Kidney capillary endothelial cell (primary cell): ENCODE results near the gene CLDN22.

Experiments
- DNase-seq: peaks from one replicate; pipeline ENCODE4 v3.0.0-alpha.2; 2018; ENCODE audit warnings: low spot score

CLDN22 gene

DNA sequence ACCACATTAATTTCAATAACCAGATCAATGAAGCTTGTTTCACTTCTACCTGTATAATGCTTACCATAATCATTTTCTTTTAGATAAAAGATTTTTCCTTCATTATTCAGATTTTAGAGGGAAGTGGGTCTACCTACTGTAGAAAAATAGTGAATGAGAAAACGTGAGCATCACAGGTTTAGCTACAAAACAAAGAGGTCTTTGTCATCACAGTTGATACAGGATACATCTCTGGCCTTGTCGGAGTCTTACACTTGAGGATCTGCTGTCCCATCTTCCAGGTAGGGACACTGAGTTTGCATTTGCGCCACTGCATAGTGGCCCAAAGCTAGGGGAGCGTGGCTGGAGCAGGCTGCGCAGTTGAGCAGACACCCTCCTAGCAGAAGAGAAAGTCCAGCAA is 1.4 kb upstream of the CLDN22 start:
- no peak for DNase-seq

DNA sequence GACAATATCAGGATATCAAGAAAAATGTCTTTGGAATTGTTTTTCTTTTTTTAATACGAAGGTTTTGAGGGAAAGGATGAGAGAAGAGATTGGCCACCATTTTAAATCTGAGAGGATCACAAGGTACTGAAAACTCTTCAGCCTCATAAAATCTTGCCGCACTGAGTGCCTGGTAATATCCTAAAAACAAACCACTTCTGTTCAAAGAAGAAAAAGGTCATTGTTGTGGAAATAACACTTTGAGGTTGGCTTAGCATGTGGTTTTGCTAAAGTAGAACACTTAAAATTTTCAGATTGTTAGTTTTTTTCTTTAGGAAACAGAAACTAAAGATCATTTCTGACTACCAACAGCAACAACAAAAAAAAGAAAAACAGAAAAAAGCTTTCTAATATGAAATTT is 1.0 kb upstream of the CLDN22 start:
- no peak for DNase-seq

DNA sequence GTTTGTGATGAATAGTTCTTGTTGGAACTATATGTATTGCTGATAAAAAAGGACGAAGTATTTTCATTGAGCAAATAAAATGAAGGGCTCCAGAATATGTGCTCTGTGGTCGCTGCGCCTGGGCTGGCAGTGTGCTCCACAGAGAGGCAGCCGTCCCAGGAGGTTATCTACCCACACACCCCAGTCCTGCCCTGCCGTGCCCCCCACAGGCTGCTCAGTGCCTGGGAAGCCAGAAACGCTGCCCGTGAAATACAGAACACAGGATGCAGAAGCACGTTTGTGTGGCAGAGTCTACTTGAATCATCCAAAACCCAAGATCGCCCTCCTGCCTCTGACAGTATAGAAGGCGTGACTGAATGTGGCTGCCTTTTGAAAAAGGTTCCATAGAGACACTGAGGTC is 1.4 kb downstream of the CLDN22 start:
- DNase-seq, result no peak

DNA sequence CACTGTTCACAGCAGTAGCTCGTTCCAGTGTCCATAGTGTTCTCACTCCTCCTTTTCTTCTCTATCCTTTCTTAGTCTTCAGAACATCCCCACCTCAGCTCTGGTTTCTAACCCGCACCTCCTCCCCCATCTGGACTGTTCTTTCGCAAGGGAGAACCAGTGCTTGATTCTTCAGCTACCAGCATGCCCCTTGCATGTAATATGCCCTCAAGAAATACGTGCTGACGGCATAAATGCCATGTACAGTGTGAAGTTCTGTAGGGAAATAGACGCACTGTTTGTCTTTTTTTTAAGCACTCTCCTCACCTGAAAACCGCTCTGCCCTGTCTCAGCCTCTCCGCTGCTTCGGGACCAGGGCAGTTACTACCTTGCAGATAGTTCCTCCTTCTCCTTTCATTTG is 5.3 kb downstream of the CLDN22 start:
- no peak for DNase-seq

DNA sequence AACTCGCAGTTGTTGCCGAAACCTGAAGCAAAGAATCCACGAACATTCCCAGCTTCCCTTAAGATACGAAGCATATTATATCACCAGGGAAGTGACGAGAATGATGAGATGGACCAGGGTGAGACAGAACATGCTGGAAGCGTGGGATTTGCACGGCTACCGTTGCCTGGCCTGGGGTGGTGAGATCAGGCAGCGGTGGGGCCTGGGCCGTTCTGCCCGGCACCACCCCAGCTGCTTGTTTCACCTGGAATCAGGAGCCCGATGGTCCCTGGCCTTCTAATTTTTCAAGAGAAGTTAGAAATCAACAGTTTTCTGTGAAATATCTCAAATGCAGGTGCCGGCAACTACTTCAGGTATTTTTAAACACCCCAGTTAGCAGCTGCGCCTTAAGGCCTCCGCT is 5.7 kb downstream of the CLDN22 start:
- no peak for DNase-seq

DNA sequence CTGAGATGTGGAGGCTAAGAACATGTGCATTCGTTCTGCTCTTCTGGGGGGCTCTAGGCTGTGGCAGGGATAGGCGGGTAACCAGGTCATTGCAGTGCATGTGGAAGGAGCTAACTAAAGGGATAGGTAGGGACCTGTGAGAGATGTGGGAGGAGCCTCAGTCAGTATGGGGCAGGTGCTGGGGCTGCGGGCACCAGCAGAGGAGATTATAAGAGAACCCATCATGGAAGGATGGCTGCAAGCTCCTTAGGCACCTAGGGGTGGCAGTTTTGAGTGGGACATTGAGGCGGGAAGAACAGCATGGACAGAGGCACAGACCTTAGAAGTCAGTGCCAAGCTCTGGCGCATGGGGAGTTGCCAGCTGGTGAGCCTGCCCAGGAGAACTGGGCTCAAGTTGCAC is 7.2 kb downstream of the CLDN22 start:
- no peak for DNase-seq

DNA sequence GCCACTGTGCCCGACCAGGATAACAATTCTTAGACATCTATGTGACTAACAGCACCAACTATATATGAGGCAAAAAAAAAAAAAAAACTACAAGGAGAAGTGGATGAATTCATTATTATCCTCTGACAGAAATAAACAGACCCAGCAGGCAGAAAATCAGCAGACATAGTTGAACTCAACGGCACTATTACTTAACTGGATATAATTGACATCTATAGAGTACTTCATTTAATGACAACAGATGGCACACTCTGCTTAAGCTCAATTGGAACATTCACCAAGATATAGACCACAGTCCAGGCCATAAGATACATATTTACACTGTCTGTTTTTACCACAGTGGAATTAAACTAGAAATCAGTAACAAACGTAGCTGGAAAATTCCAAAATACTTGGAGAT is 13.3 kb downstream of the CLDN22 start:
- DNase-seq, result no peak

DNA sequence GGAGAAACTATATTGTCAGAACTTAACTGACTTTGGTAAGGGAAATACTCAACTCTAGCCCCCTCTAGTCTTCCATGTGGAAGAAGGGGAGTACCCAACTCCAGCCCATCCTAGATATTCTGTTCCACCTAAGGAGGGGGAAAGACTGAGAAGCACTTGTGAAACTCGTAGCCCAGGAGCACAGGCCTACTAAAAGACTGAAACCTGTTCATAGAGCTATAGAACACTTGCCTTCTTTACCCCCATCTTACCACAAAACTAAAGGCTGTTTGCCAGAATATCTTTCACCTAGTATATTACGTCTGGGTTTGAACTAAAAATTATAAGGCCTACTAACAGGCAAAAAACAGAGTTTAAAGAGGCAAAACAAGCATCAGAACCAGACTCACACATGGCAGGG is 15.5 kb downstream of the CLDN22 start:
- DNase-seq, result no peak

DNA sequence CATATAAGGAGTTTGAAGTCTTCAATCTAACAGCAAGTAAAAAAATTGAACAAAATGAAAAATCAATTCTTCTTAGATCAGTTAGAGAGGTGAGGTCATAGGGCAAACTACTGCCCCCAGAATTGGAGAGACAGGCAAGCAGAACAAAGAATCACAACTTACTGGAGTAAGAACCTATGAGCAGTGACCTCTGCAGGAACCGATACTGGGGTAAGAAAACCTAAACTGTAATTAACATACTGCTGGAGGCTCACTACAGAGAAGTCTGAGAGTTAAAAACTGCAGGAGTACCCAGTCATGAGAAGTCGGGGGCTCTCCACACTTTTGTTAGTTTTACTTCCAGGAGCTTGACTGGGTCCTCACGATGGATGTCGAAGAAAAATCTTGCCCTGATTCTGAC is 16.0 kb downstream of the CLDN22 start:
- DNase-seq, result no peak

DNA sequence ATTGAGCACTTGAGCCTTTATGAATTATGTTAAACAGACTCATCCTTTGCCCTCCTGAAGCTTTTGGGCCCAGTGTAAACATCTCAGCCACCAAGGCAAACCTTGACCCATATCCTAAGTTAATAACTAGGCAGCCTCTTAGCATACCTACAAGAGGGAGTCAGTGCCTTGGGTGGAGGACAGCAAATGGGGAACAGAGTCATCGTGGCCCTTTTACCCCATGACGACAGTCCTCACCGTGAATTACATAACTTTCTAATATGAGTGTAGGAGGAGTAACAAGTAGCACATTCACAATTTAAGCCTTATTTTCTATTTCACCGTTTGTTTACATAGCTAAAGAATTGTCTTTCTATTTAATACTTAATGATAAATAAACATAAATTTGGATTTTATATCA is 16.8 kb downstream of the CLDN22 start:
- DNase-seq, result no peak

DNA sequence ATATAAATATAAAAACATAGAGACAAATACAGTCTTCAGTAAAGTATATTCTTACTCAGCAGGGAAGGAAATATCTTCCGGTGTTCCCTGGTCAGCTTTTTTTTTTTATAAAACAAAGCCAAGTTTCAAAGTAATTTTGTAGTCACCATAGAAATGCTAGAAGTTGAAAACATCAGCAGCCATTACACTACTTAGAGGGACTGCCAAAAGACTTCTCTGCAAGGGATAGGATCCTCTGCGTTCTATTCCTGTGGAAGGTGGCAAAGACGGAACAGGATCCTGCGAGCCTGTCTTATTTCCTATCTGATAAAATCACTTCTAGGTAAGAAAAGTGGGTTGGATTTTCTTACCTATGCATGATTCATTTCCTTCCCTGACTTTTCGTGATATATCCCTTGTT is 19.4 kb downstream of the CLDN22 start:
- DNase-seq, result no peak

DNA sequence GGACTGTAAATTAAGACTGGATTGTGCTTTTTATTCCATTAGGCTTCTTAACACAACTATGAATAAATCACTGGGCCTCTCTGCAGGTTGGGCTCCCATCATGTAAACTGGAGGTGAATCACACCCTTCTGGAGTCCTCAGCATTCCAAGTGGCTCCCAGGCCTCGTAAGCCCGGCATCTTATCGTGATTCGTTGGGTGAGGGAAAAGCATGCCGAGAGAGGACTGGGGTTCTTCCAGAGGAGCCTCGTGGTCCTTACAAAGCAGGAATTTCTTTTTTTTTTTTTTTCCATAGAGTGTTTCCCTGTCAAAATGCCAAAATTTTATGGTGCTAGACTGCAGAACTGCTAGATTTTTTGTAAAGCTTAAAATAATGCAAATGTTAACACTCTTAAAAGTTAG is 20.0 kb downstream of the CLDN22 start:
- DNase-seq, result peak; percentile 11

DNA sequence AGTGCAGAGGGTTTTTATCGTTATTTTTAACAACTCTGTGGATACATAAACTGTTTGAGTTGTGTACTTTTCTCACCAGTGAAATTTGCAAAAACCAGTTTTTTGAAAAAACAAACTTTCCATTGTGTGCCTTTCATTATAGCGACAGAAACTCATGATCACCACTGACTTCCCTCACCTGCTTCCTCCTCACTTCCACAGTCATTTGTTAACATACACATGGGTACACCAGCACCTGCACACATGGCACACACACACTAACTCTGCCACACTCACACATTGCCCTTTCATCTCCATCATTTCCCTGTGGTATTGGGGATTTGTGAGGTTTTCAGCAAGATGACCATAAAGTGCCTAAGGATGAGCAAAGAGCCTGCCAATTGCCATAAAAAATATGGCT is 20.6 kb downstream of the CLDN22 start:
- no peak for DNase-seq

DNA sequence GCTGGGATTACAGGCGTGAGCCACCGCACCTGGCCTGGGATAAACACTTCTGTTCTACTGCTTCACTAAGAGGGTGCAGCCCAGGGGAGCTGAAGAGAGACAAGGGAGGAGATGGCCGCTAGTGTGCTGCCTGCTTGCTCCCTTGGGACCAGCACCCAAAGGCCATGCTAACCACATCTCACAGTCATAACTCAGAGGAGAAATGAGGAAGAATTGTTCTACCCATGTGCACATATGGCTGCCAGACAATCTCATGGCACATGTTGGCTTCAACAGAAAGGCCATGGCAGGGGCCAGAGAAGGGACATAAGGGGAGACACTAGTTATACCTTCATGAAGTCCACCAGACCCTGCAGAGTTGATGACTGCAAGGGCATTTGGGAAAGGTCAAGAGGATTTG is 22.4 kb downstream of the CLDN22 start:
- DNase-seq, result no peak

DNA sequence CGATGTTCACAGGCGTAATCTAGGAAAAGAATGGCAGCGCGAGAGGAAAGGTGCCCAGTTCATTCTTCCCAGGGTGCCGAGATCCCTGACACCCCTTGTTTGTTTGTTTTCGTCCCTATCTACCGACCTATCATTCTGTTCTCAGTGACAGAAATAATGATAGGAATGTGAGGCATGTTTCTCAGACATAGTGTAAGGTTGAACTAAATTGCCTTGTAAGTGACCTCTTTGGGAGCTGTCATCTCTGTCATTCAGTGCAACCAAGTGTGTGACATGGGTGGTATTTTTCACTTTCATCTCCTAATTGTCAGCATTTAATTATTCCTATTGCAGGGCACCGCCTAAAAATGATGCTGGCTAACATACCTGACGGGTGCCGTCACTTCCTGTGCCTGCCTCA is 24.4 kb downstream of the CLDN22 start:
- no peak for DNase-seq

DNA sequence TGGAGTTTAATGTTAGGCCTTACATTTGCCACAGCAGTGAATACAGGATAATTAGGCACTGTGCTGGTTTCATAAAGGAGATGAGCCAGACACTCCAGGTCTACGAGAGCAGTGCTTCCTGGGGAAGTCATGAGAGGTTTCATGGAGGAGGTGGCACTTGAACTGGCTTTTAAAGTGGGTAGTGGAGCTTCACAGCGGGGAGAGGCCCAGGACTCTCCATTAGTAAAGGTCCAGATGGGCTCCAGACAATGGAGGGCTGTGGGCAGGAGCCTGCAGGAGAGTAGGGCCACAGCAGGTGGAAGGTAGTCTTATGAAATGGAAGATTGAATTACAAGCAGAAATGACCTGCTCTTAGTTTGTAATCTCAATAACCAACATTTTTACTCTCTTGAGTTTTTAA is 29.0 kb downstream of the CLDN22 start:
- DNase-seq, result no peak

DNA sequence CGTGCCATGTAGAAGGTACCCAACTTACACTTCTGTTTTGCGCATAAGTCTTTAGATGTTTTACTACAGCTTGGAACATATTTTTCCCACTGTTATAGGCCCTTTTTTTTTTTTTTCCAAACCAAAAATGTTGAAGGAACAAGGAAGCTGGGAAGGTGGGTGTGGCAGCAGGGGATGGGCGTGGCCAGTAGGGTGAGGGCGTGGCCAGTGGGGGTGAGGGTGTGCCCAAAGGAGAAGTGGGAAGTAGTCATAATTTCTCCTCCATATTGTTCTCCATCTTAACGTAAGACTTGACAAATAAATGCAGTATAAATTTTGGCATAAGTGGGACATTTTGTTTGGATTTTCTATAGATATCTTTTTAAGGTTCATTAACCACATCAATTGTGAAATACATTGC is 30.4 kb downstream of the CLDN22 start:
- no peak for DNase-seq

DNA sequence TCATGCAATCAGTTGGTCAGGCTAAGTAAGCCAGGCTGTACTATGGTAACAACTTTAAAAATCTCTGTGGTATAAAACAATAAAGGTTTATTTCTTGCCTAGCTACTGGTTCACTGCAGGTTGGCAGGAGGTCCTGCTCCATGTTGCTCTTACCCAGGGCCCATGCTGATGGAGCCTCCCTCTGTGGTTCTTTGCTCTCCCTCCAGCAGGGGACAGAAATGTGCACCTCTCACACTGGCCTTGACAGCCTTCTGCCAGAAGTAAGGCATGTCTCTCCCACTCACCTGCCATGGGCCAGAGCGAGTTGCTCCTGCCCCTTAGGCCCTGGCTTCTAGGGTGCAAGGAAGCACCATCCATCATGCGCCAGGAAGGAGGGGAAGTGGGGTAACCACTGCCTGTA is 31.1 kb downstream of the CLDN22 start:
- no peak for DNase-seq

DNA sequence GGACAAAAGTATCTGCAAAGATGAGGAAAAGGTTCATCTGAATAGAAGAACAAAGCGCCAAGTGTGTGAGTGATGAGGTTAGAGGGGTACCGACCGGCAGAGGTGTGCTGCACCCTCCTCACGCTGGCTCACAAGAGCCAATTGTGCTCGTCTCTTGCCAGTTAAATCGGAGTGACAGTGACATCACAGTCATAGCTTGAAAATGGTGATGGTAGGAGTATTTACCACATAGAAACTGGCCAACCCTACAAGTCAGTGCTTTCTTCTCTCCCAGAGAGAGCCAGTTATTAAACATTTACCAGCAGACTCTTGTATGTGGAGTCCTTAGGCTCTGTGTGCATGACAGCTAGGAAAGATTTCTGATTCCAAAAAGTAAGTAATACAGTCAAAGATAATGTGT is 32.4 kb downstream of the CLDN22 start:
- no peak for DNase-seq

DNA sequence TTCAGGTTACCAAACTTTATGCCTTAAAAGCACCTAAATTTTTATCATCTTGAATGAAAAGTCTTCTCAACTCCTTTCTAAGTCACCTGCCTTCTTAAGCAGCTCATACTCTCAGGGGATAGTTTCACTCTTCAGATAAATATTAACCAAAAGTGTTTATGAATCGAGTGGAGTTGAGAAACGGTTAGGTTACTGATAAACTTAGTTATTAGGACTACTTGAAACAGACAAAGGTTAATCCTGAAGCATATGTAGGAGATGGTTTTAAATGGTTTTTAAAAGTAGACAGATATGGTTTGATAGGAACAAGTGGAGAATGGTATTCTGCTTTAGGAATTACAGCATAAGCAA is 32.8 kb downstream of the CLDN22 start:
- no peak for DNase-seq

DNA sequence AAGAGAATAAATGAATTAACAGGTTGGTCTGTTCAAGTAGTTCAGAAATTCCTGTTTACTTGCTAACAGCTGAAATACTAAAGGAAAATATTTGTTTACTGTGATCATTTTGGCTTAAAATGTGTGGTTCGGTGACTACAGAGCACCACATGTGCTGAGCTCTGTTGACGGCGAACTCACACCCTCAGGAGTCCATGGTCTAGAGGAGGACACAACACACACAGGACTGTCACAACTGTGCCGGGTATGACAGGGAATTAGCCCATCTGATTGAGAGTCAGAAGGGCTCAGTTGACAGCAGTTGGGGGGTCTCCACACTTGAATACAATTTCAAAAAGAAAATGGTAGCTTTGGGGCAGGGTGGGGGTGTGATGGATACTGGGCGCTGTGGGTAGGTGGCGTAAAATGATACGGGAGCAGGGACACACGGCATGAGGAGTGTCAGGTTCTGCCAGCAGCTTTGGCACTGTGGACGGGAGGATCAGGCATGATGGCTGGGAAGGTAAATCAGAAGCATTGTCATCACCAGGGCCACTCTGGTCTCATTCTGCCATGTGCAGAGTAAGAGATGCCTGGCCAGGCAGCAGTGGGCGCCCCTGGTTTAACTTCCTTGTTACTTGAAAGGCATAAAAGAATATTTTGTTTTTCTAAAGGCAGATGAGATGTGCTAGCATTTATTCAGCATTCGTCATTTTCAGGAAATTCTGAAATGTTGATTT is 33.3 kb downstream of the CLDN22 start:
- no peak for DNase-seq

DNA sequence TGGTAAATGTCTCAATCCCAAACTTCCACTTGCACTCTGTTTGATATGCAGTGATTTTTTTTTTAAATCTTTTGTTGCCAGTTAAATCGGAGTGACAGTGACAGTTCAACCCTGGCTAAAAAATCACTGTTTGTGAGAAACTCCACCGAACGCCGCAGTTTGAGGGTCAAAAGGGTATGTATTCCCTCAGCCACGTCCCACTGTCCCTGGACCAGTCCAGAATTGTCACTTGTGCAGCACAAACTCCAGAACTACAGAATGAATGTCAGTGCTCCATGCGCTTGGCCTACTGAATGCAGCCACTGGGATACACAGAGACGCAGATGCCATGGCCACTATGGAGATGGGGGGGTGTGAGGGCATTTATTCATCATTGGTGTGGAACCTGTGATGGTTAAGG is 34.2 kb downstream of the CLDN22 start:
- no peak for DNase-seq

DNA sequence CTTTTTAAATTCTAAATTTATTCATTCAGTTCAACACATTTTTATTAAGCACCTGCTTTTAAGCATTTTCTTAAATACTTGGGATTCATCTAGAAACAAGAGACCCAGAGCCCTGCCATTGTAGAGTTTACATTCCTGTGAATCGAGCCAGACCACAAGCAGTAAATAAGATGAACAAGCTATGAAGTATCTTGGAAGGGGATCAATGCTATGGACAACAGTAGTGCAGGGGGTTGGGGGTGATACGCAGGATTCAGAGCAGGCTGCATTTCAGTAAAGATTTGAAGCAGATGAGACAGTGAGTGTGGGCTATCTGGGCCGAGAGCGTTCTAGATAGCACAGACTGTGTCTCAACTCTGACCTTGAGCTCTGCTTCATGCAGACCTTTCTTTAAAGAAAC is 35.1 kb downstream of the CLDN22 start:
- DNase-seq, result no peak

DNA sequence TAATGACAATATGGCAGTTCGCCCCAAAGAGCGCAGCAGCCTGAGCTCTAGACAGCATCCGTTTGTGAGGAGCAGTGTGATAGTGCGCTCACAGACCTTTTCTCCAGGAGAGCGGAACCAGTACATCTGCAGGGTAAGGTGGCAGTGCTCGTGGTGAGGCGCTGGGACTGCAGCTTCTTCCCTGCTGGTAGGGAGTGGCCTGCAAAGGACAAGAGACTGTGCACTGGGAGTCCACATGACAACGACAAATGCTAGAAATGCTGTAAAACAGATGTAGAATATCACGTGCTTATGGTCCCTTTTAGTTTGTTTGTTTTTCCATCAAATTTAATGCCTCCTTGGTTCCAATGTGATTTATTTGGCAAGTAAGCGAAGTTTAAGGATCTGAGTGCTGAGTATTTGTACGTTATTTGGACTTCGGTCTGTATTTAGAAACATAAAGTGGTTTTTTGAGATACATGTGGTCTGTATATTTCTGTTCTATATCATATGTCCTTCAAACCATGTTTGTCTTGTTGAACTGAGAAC is 35.8 kb downstream of the CLDN22 start:
- no peak for DNase-seq

DNA sequence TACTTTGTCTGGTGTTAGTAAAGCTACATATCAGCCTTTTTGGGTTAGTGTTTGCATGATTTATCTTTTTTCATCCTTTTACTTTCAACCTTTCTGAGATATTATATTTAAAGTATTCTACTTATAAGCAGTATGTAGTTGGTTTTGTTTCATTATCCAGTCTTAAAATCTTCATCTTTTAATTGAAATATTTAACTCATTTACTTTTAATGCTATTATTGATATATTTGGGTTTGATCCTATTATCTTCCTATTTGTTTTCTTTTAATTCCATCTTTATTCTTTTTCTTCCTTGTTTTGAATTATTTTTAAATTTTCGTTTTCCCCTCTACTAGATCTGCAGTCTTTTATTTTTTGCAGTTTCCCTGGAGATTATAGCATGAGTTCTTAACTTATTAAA is 44.0 kb downstream of the CLDN22 start:
- DNase-seq, result no peak
